BE2C (cell line): ENCODE data around the gene SLC35B2.

Experiments
- DNase-seq: peaks from one replicate; pipeline ENCODE4 v3.0.0-alpha.2; 2020
- H3K27me3 ChIP-seq: fragments of 250-450 bp; sonication (Bioruptor Pico); 2 replicates; pipeline ENCODE4 v1.5.1; 2020; ENCODE audit warnings: mild to moderate bottlenecking
- H3K36me3 ChIP-seq: fragments of 250-450 bp; sonication (Bioruptor Pico); 2 replicates; pipeline ENCODE4 v1.5.1; 2020; ENCODE audit warnings: mild to moderate bottlenecking
- H3K4me1 ChIP-seq: fragments of 250-450 bp; sonication (Bioruptor Pico); 2 replicates; pipeline ENCODE4 v1.5.1; 2020
- H3K4me3 ChIP-seq: 2 replicates; pipeline ENCODE4 v1.5.1; 2011; ENCODE audit warnings: low read depth, low read length
- H3K9me3 ChIP-seq: fragments of 250-450 bp; sonication (Bioruptor Pico); 2 replicates; pipeline ENCODE4 v1.5.1; 2020
- TF ChIP-seq, protein P1 (sequence below): IDR thresholded peaks from 2 replicates; pipeline ENCODE4 v1.5.1; 2012; ENCODE audit warnings: mild to moderate bottlenecking, low read depth, low read length

Gene SLC35B2

DNA sequence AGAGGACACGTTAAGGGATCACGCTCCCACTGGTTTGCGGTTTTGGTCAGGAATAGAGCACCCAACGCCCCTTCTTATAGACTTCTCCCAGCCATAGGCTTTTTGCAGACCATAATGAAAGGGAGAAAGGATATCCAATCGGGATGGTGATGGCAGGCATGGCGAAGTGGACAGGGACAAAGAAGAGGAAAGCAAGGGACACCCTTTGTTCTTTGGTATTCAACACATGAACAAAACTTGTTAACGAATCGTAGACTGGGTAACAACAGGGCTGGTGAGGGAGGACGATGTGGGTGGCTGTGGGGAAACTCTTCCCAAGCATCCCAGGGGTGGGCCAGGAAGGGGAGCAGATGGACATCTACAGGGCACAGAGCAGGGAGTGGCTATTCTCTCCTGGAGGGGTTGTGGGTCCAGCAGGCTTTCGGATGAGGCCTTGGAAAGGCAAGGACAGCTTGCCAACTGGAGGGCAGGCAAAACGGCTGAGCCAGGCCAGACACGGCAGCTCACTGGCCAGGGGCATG lies 11.9 kb downstream of the SLC35B2 start:
- no peak for DNase-seq
- H3K4me1 ChIP-seq, result peaks cover 5% of the 10 kb centered on the region
- TF ChIP-seq, protein P1, sequence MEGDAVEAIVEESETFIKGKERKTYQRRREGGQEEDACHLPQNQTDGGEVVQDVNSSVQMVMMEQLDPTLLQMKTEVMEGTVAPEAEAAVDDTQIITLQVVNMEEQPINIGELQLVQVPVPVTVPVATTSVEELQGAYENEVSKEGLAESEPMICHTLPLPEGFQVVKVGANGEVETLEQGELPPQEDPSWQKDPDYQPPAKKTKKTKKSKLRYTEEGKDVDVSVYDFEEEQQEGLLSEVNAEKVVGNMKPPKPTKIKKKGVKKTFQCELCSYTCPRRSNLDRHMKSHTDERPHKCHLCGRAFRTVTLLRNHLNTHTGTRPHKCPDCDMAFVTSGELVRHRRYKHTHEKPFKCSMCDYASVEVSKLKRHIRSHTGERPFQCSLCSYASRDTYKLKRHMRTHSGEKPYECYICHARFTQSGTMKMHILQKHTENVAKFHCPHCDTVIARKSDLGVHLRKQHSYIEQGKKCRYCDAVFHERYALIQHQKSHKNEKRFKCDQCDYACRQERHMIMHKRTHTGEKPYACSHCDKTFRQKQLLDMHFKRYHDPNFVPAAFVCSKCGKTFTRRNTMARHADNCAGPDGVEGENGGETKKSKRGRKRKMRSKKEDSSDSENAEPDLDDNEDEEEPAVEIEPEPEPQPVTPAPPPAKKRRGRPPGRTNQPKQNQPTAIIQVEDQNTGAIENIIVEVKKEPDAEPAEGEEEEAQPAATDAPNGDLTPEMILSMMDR, result no peak
- no peaks in the 10 kb centered on the region for H3K27me3 ChIP-seq
- peak overlapping the region; percentile 94 for H3K4me3 ChIP-seq
- H3K9me3 ChIP-seq, result no peaks in the 10 kb centered on the region
- peaks cover 35% of the 10 kb centered on the region for H3K36me3 ChIP-seq

DNA sequence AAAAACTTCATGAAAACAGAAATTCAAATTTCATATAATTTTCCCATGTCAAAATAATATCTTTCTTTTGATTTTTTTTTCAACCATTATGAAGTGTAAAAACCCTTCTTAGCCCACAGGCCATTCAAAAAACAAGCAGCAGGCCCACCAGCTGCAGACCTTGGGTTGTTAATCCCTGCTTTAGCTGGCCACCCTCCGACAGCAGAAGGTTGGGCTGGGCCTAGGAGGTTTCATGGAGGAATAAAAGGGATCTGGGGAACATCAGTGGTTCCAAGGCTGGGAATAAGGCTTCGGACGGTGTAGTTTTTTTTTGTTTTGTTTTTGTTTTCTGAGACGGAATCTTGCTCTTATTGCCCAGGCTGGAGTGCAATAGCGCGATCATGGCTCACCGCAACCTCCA lies 14.0 kb downstream of the SLC35B2 start:
- Histone ChIP-seq H3K4me3 (no peak overlapping the region), H3K36me3 (peaks cover 14% of the 10 kb centered on the region), H3K9me3 (no peaks in the 10 kb centered on the region), H3K4me1 (no peaks in the 10 kb centered on the region; the same call in 1 of the 2 replicates), H3K27me3 (no peaks in the 10 kb centered on the region)
- TF ChIP-seq, protein P1, result no peak
- DNase-seq, result no peak

DNA sequence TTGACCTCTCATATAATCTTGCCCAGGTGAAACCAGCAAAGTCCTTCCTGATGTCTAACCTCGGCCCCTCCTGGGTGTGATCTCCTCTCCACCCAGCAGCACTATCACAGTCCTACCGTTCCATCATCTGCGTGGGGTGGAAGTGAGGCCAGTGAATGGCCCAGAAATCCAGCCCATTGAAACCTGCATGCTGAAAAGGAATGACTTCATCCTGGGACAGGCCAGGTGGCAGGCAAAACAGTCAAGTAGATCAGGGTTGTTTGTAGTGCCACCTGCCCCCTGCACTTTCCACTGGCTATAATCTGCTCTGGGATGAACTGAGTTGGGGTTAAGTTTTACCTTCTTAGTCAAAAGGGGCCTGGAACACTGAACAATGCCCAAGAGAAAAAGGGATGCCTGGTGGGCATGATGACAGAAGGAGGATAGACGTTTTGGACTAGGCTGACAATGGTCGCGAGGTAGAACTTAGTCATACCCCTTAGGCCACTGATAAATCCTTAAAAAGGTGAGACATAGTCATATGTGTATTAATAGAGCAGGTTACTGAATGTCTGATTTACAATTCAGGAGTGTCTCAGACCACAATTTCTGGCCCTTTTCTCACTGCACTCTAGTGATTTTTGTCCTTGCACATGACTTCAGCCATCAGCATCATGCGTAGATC lies 18.5 kb downstream of the SLC35B2 start:
- DNase-seq, result no peak
- Histone ChIP-seq H3K9me3 (no peaks in the 10 kb centered on the region), H3K27me3 (no peaks in the 10 kb centered on the region), H3K4me1 (peaks cover 30% of the 10 kb centered on the region), H3K36me3 (peaks cover 17% of the 10 kb centered on the region), H3K4me3 (no peak overlapping the region)
- TF ChIP-seq, protein P1, result no peak

DNA sequence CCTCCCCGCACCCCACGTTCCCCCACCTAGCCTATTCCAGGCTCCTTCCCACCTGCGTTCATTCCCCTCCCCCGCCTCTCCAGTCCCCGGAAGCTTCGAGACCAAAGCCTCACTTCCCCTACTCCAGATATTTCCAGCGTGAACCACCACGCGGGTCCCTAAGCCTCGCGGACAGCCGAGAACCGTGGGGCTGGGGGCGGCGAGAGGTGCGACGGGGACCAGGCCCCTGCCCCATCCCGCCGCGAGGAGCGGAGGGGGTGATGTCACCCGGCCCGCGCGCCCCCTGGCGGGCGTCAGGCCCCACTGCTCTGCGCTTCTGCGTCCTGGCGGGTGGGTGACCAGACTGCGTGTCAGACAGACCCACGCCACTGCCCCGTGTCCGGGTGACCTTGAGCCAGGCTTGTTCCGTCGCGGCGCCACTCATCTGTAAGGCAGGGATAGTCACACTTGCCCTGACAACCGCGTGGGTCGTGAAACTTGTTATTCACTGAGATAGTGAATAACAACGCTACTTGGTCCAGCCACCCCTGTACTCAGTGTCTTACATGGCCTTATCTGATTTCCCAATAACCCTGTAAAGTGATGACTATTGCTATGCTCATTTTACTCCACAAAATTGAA lies 19.4 kb downstream of the SLC35B2 start:
- Histone ChIP-seq H3K9me3 (no peaks in the 10 kb centered on the region), H3K36me3 (peaks cover 26% of the 10 kb centered on the region), H3K4me3 (peak overlapping the region; percentile 72), H3K4me1 (peaks cover 34% of the 10 kb centered on the region), H3K27me3 (no peaks in the 10 kb centered on the region)
- TF ChIP-seq, protein P1, result peak; percentile 87
- peak; percentile 85 for DNase-seq

DNA sequence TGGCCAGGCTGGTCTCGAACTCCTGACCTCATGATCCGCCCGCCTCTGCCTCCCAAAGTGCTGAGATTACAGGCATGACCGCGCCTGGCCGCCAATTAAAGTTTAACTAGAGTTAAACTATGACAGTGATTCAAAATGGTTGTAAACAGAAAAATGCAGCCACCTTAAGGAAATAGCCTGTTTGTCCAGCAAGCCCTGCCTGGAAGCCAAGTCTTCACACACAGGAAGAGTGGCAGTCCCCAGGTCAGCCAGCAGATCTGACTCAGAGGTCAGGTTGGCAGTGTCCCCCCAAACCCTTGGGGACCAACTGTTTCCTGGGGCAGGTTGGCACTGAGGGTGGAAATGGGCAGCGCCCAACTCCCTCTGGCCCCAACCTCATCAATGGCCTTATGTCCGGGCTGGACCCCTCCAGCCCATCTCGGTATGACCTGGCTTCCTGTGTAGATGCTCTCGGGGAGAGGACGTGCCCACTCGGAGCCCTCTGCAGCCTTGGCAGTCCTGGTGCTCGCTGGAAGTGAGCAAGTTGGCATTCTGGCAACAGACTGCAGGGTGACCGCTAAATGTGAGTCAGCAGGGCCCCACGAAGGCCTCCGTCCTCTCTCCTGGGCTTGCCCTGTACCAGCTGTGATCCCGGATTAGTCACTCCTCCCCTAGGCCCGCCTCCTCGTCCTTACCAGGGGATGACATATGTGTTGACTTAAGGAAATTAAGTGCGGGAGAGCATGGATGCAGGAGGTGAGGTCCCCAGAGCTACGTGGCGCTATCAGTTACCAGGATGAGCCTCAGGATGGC lies 20.1 kb downstream of the SLC35B2 start:
- TF ChIP-seq, protein P1, result no peak

More for the DNA sequence above, 20.1 kb downstream of the SLC35B2 start:
- Histone ChIP-seq H3K4me3 (peak overlapping the region; percentile 72), H3K4me1 (peaks cover 34% of the 10 kb centered on the region), H3K36me3 (peaks cover 33% of the 10 kb centered on the region), H3K9me3 (no peaks in the 10 kb centered on the region), H3K27me3 (no peaks in the 10 kb centered on the region)
- peak; percentile 85 for DNase-seq
